Liver (tissue), 9 donors: ENCODE results near the gene OCA2. TPM values are rescaled to one million over a fixed set of nuclear protein-coding genes. Genes with fewer than 3 reads are reported as not detected.

Experiments
- DNase-seq: peaks from one replicate; pipeline ENCODE4 v3.0.0-alpha.2; 2017; ENCODE audit warnings: low spot score
- H3K27ac ChIP-seq, 2 donors: one replicate each; pipeline ENCODE4 v1.7.0; 2013; ENCODE audit warnings: inconsistent platforms in 2 of 2, low read length in 2 of 2, control low read depth in 1 of 2, low read depth in 1 of 2, mild to moderate bottlenecking in 1 of 2
- H3K27me3 ChIP-seq, 4 donors: one replicate each; pipeline versions ENCODE4 v1.6.1 to v1.7.0; 2013; ENCODE audit warnings: low read length in 3 of 4, inconsistent platforms in 1 of 4, mild to moderate bottlenecking in 1 of 4, moderate library complexity in 1 of 4; ENCODE audit not compliant: control insufficient read depth in 4 of 4, insufficient read depth in 4 of 4
- H3K36me3 ChIP-seq, 4 donors: one replicate each; pipeline versions ENCODE4 v1.6.1 to v1.7.0; 2013; ENCODE audit warnings: low read length in 3 of 4, mild to moderate bottlenecking in 3 of 4, low read depth in 1 of 4, moderate library complexity in 1 of 4; ENCODE audit not compliant: control insufficient read depth in 4 of 4, insufficient read depth in 3 of 4
- H3K4me1 ChIP-seq, 4 donors: one replicate each; pipeline versions ENCODE4 v1.6.1 to v1.7.0; 2013; ENCODE audit warnings: low read length in 3 of 4, mild to moderate bottlenecking in 3 of 4, moderate library complexity in 1 of 4; ENCODE audit not compliant: control insufficient read depth in 4 of 4, insufficient read depth in 4 of 4
- H3K4me3 ChIP-seq, 3 donors: one replicate each; pipeline versions ENCODE4 v1.6.1 to v1.7.0; 2013; ENCODE audit warnings: low read length in 3 of 3, control low read depth in 1 of 3, low read depth in 1 of 3, mild to moderate bottlenecking in 1 of 3
- H3K9ac ChIP-seq, 2 donors: one replicate each; pipeline ENCODE4 v1.7.0; 2013; ENCODE audit warnings: low read length in 2 of 2, mild to moderate bottlenecking in 2 of 2, moderate library complexity in 2 of 2, control low read depth in 1 of 2, low read depth in 1 of 2
- H3K9me3 ChIP-seq, 4 donors: one replicate each; pipeline versions ENCODE4 v1.6.1 to v1.7.0; 2013; ENCODE audit warnings: low read length in 3 of 4; ENCODE audit not compliant: control insufficient read depth in 4 of 4
- EGR1 ChIP-seq, 2 donors: IDR thresholded peaks; 2 replicates each; pipeline ENCODE4 v1.6.1; 2016 to 2018; ENCODE audit warnings: antibody characterized with exemption in 2 of 2, low read depth in 2 of 2
- FOXA1 ChIP-seq: IDR thresholded peaks from 2 replicates; pipeline ENCODE4 v1.6.1; 2016; ENCODE audit warnings: antibody characterized with exemption
- FOXA2 ChIP-seq: IDR thresholded peaks from 2 replicates; pipeline ENCODE4 v1.6.1; 2016; ENCODE audit warnings: antibody characterized with exemption
- GABPA ChIP-seq, 2 donors: IDR thresholded peaks in 1 of 2; conservative IDR thresholded peaks in 1 of 2; 2 replicates each; pipeline ENCODE4 v1.6.1; 2016; ENCODE audit warnings: antibody characterized with exemption in 2 of 2, mild to moderate bottlenecking in 1 of 2, moderate library complexity in 1 of 2
- HNF4A ChIP-seq, 2 donors: conservative IDR thresholded peaks; 2 replicates each; pipeline ENCODE4 v1.6.1; 2016; ENCODE audit warnings: antibody characterized with exemption in 2 of 2, mild to moderate bottlenecking in 2 of 2
- HNF4G ChIP-seq: IDR thresholded peaks from 2 replicates; pipeline ENCODE4 v1.6.1; 2016; ENCODE audit warnings: antibody characterized with exemption
- JUND ChIP-seq, 2 donors: IDR thresholded peaks; 2 replicates each; pipeline ENCODE4 v1.6.1; 2016; ENCODE audit warnings: antibody characterized with exemption in 2 of 2
- NR2F2 ChIP-seq: IDR thresholded peaks from 2 replicates; pipeline ENCODE4 v1.6.1; 2016; ENCODE audit warnings: antibody characterized with exemption
- RAD21 ChIP-seq, 2 donors: IDR thresholded peaks; 2 replicates each; pipeline ENCODE4 v1.6.1; 2016; ENCODE audit warnings: antibody characterized with exemption in 2 of 2, mild to moderate bottlenecking in 2 of 2
- RXRA ChIP-seq, 2 donors: IDR thresholded peaks; 2 replicates each; pipeline ENCODE4 v1.6.1; 2017 to 2018; ENCODE audit warnings: antibody characterized with exemption in 2 of 2, mild to moderate bottlenecking in 1 of 2
- SP1 ChIP-seq: IDR thresholded peaks from 2 replicates; pipeline ENCODE4 v1.6.1; 2018; ENCODE audit warnings: antibody characterized with exemption, mild to moderate bottlenecking
- TAF1 ChIP-seq: conservative IDR thresholded peaks from 2 replicates; pipeline ENCODE4 v1.6.1; 2016; ENCODE audit warnings: antibody characterized with exemption, mild to moderate bottlenecking
- YY1 ChIP-seq: IDR thresholded peaks from 2 replicates; pipeline ENCODE4 v1.6.1; 2016; ENCODE audit warnings: antibody characterized with exemption, mild to moderate bottlenecking
- WGBS: extraction: QIAGEN DNeasy Blood & Tissue Kit; methylation state at CpG from one replicate; pipeline ENCODE4 v1.1.7; 2013; 5-methylcytosine and 5-hydroxymethylcytosine counted together
- polyA plus RNA-seq, 2 donors: library from polyadenylated mRNA; stranded (reverse) in 1 of 2; unstranded in 1 of 2; fragments of 200-250 nt in 1 of 2; fragments of >200 nt in 1 of 2; fragmentation: Nextera tagmentation in 1 of 2; extraction: Ambion mirVana in 1 of 2; gene quantifications; one replicate each; pipeline versions ENCODE4 v1.2.1 to v1.2.3, GENCODE V29; 2013 to 2015
- total RNA-seq, 2 donors: library from RNA; depleted of rRNA; stranded (reverse); fragments of >200 nt; gene quantifications; one replicate each; pipeline ENCODE4 v1.2.3, GENCODE V29; 2014
- TF ChIP-seq, protein P1 (sequence below): IDR thresholded peaks from 2 replicates; pipeline ENCODE4 v1.6.1; 2016; ENCODE audit warnings: antibody characterized with exemption
- TF ChIP-seq, protein P2 (sequence below): IDR thresholded peaks from 2 replicates; pipeline ENCODE4 v1.6.1; 2016; ENCODE audit warnings: antibody characterized with exemption
- TF ChIP-seq, protein P3 (sequence below): IDR thresholded peaks from 2 replicates; pipeline ENCODE4 v1.6.1; 2016; ENCODE audit warnings: antibody characterized with exemption, mild to moderate bottlenecking
- TF ChIP-seq, protein P4 (sequence below): fragments of 150-350 bp; IDR thresholded peaks from 2 replicates; pipeline ENCODE4 v1.5.1; 2017; ENCODE audit warnings: improper control_type of control experiment, low read depth, low read length; ENCODE audit not compliant: missing input control
- TF ChIP-seq, protein P5 (sequence below): IDR thresholded peaks from 2 replicates; pipeline ENCODE4 v1.6.1; 2016; ENCODE audit warnings: antibody characterized with exemption
- donor health status: healthy.
- donor health status: healthy.
- donor health status: healthy.
- donor health status: healthy.
- donor health status: healthy.

OCA2 gene
- total and polyA plus RNA-seq, 4 donors = 0.02 to 0.56 (median 0.15) TPM

DNA sequence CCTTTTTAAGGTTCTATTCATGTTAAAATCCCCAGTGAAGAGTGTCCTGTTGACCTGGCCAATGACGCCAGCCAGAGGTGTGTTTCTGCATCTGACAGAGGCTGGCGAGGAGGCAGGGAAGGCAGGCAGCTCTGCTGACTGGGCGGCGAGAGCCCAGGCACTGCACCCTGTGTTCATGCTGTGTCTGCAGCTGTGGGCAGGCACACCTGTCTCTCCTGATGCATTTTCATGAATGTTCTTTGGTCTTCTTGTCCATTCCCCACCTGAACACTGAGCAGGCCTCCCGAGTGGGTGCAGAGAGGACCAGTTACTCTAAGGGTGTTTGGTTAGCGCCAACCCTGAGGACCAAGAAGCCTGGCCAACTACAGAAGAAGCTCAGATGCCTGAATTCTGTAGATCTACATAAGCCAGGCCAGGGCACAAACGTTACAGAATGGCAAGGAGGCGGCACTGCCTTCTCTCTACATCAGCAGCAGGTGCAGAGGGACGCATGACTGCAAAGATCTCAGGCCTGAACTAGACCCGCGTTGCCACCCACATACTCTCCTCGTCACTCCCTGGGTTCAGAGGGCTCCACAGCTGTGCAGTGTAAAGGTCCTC is 233.7 kb downstream of the OCA2 start:
- DNase-seq = no peak
- TF ChIP-seq HNF4G = no peak
- TF ChIP-seq RAD21 (IDR thresholded peaks at IDR 0.05) = no peak
- TF ChIP-seq, protein P1, sequence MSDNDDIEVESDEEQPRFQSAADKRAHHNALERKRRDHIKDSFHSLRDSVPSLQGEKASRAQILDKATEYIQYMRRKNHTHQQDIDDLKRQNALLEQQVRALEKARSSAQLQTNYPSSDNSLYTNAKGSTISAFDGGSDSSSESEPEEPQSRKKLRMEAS = no peak
- TF ChIP-seq, protein P2, sequence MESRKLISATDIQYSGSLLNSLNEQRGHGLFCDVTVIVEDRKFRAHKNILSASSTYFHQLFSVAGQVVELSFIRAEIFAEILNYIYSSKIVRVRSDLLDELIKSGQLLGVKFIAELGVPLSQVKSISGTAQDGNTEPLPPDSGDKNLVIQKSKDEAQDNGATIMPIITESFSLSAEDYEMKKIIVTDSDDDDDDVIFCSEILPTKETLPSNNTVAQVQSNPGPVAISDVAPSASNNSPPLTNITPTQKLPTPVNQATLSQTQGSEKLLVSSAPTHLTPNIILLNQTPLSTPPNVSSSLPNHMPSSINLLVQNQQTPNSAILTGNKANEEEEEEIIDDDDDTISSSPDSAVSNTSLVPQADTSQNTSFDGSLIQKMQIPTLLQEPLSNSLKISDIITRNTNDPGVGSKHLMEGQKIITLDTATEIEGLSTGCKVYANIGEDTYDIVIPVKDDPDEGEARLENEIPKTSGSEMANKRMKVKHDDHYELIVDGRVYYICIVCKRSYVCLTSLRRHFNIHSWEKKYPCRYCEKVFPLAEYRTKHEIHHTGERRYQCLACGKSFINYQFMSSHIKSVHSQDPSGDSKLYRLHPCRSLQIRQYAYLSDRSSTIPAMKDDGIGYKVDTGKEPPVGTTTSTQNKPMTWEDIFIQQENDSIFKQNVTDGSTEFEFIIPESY = no peak
- TF ChIP-seq EGR1 (IDR thresholded peaks at IDR 0.05; ENCODE audit: low read depth in 2 of 2) = no peak
- no peak for TF ChIP-seq YY1
- no peak for TF ChIP-seq FOXA1
- no peak for TF ChIP-seq GABPA (IDR thresholded peaks at IDR 0.05 in 1 of 2, conservative IDR thresholded peaks at IDR 0.05 in 1 of 2)
- no peak for TF ChIP-seq TAF1
- TF ChIP-seq, protein P3, sequence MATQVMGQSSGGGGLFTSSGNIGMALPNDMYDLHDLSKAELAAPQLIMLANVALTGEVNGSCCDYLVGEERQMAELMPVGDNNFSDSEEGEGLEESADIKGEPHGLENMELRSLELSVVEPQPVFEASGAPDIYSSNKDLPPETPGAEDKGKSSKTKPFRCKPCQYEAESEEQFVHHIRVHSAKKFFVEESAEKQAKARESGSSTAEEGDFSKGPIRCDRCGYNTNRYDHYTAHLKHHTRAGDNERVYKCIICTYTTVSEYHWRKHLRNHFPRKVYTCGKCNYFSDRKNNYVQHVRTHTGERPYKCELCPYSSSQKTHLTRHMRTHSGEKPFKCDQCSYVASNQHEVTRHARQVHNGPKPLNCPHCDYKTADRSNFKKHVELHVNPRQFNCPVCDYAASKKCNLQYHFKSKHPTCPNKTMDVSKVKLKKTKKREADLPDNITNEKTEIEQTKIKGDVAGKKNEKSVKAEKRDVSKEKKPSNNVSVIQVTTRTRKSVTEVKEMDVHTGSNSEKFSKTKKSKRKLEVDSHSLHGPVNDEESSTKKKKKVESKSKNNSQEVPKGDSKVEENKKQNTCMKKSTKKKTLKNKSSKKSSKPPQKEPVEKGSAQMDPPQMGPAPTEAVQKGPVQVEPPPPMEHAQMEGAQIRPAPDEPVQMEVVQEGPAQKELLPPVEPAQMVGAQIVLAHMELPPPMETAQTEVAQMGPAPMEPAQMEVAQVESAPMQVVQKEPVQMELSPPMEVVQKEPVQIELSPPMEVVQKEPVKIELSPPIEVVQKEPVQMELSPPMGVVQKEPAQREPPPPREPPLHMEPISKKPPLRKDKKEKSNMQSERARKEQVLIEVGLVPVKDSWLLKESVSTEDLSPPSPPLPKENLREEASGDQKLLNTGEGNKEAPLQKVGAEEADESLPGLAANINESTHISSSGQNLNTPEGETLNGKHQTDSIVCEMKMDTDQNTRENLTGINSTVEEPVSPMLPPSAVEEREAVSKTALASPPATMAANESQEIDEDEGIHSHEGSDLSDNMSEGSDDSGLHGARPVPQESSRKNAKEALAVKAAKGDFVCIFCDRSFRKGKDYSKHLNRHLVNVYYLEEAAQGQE = no peak
- TF ChIP-seq FOXA2 = no peak
- TF ChIP-seq, protein P4, sequence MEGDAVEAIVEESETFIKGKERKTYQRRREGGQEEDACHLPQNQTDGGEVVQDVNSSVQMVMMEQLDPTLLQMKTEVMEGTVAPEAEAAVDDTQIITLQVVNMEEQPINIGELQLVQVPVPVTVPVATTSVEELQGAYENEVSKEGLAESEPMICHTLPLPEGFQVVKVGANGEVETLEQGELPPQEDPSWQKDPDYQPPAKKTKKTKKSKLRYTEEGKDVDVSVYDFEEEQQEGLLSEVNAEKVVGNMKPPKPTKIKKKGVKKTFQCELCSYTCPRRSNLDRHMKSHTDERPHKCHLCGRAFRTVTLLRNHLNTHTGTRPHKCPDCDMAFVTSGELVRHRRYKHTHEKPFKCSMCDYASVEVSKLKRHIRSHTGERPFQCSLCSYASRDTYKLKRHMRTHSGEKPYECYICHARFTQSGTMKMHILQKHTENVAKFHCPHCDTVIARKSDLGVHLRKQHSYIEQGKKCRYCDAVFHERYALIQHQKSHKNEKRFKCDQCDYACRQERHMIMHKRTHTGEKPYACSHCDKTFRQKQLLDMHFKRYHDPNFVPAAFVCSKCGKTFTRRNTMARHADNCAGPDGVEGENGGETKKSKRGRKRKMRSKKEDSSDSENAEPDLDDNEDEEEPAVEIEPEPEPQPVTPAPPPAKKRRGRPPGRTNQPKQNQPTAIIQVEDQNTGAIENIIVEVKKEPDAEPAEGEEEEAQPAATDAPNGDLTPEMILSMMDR = no peak
- TF ChIP-seq, protein P5, sequence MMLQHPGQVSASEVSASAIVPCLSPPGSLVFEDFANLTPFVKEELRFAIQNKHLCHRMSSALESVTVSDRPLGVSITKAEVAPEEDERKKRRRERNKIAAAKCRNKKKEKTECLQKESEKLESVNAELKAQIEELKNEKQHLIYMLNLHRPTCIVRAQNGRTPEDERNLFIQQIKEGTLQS = no peak
- no peak for TF ChIP-seq SP1
- no peak for TF ChIP-seq NR2F2
- TF ChIP-seq JUND (IDR thresholded peaks at IDR 0.05) = no peak
- no peak for TF ChIP-seq RXRA (IDR thresholded peaks at IDR 0.05)
- TF ChIP-seq HNF4A (conservative IDR thresholded peaks at IDR 0.05) = no peak
- WGBS = 88% methylated on average over 12 of the region's 12 CpGs
- no peaks in the 10 kb centered on the region for H3K36me3 ChIP-seq
- no peaks in the 10 kb centered on the region for H3K9me3 ChIP-seq
- H3K27me3 ChIP-seq = peaks cover 0 to 2% (median 0%) of the 10 kb centered on the region in 4 donors
- H3K4me3 ChIP-seq = no peak overlapping the region
- no peak overlapping the region for H3K27ac ChIP-seq
- no peak overlapping the region for H3K9ac ChIP-seq
- H3K4me1 ChIP-seq = no peaks in the 10 kb centered on the region
